ENCODE results near the gene TMEM252. TPM values are rescaled to one million over a fixed set of nuclear protein-coding genes. Genes with fewer than 3 reads are reported as not detected.

The TMEM252 gene, protein sequence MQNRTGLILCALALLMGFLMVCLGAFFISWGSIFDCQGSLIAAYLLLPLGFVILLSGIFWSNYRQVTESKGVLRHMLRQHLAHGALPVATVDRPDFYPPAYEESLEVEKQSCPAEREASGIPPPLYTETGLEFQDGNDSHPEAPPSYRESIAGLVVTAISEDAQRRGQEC
- not detected for total RNA-seq
- under 1 TPM; 0.38 to 0.55 TPM for polyA plus RNA-seq (ENCODE audit: insufficient read length in 2 of 2)
- long read RNA-seq, donor 1 = 0 reads
- long read RNA-seq, donor 2 = 0 reads
- long read RNA-seq, donor 3 = 0 reads
- long read RNA-seq, donor 4 = 0 reads

DNA sequence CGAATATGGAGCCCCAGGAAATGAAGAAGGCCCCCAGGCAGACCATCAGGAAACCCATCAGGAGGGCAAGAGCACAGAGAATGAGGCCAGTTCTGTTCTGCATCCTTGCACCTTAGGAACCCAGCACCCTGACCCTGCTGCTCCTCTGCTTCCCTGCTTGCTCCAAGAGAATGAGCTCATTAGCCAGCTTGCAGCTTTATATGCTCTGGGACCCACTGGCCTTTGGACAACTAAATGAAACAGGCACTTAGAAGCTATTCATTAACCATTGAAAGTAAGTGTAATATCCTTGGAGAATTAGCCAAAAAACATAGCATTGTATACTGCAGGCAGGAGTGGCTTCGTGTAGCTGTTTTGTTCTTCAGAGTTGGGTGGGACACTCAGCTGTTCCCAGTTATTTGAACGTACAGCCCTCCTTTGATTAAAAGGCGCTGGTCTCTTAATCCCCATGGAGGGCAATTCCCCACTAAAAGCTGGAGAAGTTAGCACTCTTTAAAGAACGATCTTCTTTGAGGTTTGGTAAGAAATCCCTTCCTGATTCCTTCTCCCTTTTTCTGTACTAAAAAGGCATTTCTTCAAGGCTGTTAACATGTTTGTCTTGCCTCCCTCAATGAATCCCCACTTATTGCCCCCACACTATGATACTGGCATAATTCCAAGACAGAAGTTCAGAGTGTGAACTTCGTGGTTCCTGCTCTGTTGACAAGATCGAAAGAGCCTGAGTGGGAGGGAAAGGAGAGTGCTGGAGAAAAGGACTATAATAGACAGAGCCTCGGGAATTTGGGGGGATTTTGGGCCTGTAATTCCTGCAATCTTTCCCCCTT, at the start of gene TMEM252:
Gene TMEM252 (minus strand): TSS at position 172 of the 824 bp plus-strand sequence. CDS start 69 bp downstream, at position 103.
- DNase-seq (ENCODE audit: low read depth in 4 of 6, low spot score in 6 of 6) = peak in 2 of 6 donors; percentile 10 to 30
- Histone ChIP-seq H3K27me3 (ENCODE audit: control insufficient read depth, insufficient read depth, low read length) (no peaks in the 10 kb centered on the region), H3K4me3 (ENCODE audit: low read depth, low read length) (no peak within 1 kb of the TSS), H3K9me3 (ENCODE audit: control insufficient read depth, insufficient read depth, low read length) (no peaks in the 10 kb centered on the region), H3K4me1 (ENCODE audit: control insufficient read depth, insufficient read depth, low read length) (peaks cover 5% of the 10 kb centered on the region), H3K36me3 (ENCODE audit: control insufficient read depth, insufficient read depth, low read length) (no peaks in the 10 kb centered on the region), H3K27ac (ENCODE audit: low read depth, low read length) (no peak within 1 kb of the TSS)
- 19% methylated on average over 3 of the region's 8 CpGs for WGBS (ENCODE audit: insufficient coverage)

DNA sequence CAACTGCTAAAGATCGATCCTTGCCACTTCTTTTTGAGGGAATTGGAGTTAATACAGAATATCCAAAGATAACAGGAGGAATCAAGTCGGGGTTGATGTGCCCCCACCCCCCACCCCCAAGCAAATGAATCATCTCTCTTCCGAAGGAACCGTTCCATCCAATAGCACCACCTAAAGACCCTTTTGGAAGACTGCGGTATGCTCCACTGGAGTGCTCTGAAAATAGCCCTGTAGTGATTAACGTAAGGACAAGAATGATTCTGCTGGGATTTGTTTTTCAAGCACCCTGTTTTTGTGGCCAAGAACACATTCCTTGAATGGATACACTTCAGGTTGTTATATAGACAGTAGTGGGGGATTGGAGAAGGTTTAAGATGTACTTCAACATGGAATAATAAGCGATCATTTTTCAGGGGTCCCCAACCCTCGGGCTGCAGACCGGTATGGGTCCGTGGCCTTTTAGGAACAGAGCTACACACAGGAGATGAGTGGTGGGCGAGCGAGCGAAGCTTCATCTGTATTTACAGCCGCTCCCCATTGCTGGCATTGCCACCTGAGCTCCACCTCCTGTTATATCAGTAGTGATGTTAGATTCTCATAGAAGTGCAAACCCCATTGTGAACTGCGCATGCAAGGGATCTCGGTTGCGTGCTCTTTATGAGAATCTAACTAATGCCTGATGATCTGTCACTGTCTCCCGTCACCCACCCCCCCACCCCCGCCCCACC, 44.5 kb upstream of the TMEM252 start:
- no peak for DNase-seq (ENCODE audit: low read depth in 4 of 6, low spot score in 6 of 6)
- Histone ChIP-seq H3K27ac (ENCODE audit: low read depth, low read length) (no peak overlapping the region), H3K4me1 (ENCODE audit: control insufficient read depth, insufficient read depth, low read length) (no peaks in the 10 kb centered on the region), H3K9me3 (ENCODE audit: control insufficient read depth, insufficient read depth, low read length) (no peaks in the 10 kb centered on the region), H3K36me3 (ENCODE audit: control insufficient read depth, insufficient read depth, low read length) (no peaks in the 10 kb centered on the region), H3K27me3 (ENCODE audit: control insufficient read depth, insufficient read depth, low read length) (no peaks in the 10 kb centered on the region), H3K4me3 (ENCODE audit: low read depth, low read length) (no peak overlapping the region)
- WGBS (ENCODE audit: insufficient coverage) = 92% methylated on average over 6 of the region's 19 CpGs

DNA sequence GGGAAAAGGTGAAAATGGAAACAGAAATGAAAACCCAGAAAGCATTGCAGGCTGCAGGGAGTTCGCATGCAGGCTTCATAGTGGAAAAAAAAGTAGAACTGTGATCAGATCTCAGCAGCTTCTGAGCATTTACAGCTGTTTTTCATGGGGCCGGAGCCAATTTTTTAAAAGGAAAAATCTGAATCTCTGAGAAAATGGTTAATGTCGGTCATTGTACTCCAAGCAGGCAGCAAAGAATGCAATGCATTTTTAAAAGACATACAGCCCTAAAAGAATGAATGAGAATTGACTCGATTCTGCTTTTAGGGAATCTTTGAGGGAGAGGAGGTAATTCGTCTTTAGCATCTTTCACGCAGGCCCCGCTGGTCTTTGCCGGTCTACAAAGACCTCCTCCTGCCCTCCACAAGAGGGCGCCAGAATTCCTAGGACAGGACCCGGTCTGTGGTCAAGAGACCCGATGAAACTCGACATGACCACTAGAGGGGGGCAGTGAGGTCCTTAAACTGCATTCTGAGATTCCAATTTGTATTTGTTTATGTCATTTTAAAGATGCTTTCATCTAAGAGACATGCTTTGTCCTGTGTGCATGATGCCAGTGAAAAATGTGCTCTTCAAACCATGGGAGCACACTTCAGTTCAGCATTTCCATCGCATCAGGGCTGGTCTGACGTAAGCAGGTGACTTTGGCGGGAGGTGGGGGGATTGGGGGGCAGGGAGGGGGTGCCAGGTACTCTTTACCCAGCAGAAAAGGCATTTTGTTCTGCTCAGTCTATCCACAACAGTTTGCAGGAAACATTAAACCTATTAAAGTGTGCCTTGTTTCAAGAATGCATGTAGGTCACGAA, 43.7 kb upstream of the TMEM252 start:
- Histone ChIP-seq H3K27me3 (ENCODE audit: control insufficient read depth, insufficient read depth, low read length) (no peaks in the 10 kb centered on the region), H3K9me3 (ENCODE audit: control insufficient read depth, insufficient read depth, low read length) (no peaks in the 10 kb centered on the region), H3K27ac (ENCODE audit: low read depth, low read length) (no peak overlapping the region), H3K36me3 (ENCODE audit: control insufficient read depth, insufficient read depth, low read length) (no peaks in the 10 kb centered on the region), H3K4me3 (ENCODE audit: low read depth, low read length) (no peak overlapping the region), H3K4me1 (ENCODE audit: control insufficient read depth, insufficient read depth, low read length) (no peaks in the 10 kb centered on the region)
- DNase-seq (ENCODE audit: low read depth in 4 of 6, low spot score in 6 of 6) = peak; percentile 62 to 97 (median 84)
- 35% methylated on average over 4 of the region's 16 CpGs for WGBS (ENCODE audit: insufficient coverage)

DNA sequence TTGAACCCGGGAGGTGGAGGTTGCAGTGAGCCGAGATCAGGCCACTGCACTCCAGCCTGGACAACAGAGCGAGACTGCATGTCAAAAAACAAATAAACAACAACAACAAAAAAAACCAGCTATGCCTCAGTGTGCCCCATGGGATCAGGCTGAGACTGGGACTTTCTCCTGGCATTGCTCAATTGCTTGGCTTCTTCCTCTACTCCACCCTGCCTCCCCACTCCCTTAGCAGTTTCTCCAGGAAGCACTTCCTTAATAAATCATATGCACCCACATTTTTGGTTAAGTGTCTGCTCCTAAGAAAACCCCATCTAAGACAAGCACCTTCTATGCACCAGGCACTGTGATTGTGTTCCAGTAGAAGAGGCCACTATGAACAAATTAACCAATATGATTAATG, 41.0 kb upstream of the TMEM252 start:
- WGBS (ENCODE audit: insufficient coverage) = 80% methylated on average over 1 of the region's 3 CpGs
- Histone ChIP-seq H3K27ac (ENCODE audit: low read depth, low read length) (no peak overlapping the region), H3K27me3 (ENCODE audit: control insufficient read depth, insufficient read depth, low read length) (no peaks in the 10 kb centered on the region), H3K4me1 (ENCODE audit: control insufficient read depth, insufficient read depth, low read length) (no peaks in the 10 kb centered on the region), H3K36me3 (ENCODE audit: control insufficient read depth, insufficient read depth, low read length) (no peaks in the 10 kb centered on the region), H3K4me3 (ENCODE audit: low read depth, low read length) (no peak overlapping the region), H3K9me3 (ENCODE audit: control insufficient read depth, insufficient read depth, low read length) (no peaks in the 10 kb centered on the region)
- no peak for DNase-seq (ENCODE audit: low read depth in 4 of 6, low spot score in 6 of 6)

DNA sequence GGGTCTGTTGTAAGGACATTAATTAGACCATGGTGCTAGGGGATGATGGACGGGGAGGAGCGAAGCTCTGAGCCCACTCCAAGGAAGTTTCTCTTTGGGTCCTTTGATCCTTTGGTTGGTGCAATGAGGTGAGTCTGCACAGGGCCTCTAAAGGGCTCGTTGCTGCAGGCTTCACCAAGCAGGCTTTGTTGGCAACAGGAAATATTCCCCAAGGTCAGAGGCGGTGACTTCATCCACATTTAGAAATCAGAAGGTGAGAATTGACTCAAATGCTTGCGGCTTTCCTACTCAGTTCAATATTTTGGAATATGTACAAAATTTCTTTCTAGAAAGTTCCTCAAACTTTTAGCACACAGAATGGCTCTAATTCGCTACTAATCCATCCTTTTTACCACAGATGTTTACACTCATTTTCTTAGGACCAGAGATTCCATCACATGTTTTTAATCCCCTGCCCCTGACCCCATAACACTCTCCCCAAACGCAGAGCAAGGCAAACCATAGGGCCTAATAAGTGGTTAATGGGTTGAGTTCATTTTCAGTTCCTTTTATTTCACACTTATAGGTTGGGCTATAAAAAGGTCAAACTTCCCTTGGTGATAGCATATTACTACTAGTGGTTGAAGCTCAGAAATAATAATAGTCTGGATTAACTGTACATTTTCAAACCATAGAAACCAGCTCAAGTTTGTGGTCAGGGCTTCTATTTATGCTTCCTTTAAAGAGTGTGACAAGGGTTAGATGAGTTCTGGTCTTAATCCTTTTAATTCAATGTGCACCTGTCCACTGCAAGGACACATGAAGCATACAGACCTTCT, 37.3 kb upstream of the TMEM252 start:
- WGBS (ENCODE audit: insufficient coverage) = 79% methylated on average over 3 of the region's 7 CpGs
- H3K4me1 ChIP-seq (ENCODE audit: control insufficient read depth, insufficient read depth, low read length) = no peaks in the 10 kb centered on the region
- DNase-seq (ENCODE audit: low read depth in 4 of 6, low spot score in 6 of 6) = no peak
- no peak overlapping the region for H3K4me3 ChIP-seq (ENCODE audit: low read depth, low read length)
- H3K27me3 ChIP-seq (ENCODE audit: control insufficient read depth, insufficient read depth, low read length) = no peaks in the 10 kb centered on the region
- H3K27ac ChIP-seq (ENCODE audit: low read depth, low read length) = no peak overlapping the region
- H3K36me3 ChIP-seq (ENCODE audit: control insufficient read depth, insufficient read depth, low read length) = no peaks in the 10 kb centered on the region
- H3K9me3 ChIP-seq (ENCODE audit: control insufficient read depth, insufficient read depth, low read length) = no peaks in the 10 kb centered on the region

DNA sequence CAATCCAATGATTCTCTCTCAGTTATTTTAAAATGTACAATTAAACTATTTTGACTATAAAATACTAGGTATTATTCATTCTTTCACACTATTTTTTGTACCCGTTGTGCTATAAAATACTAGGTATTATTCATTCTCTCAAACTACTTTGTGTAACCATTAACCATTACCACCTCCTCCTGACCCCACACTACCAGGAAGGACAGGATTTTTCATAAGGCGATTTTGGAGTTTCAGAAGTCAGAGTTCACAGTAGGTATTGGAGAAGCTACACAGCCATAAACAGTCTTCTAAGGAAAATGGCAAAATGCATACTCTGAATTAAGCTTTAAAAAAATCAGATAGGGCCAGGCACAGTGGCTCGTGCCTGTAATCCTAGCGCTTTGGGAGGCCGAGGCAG, 35.1 kb upstream of the TMEM252 start:
- 63% methylated on average over 3 of the region's 5 CpGs for WGBS (ENCODE audit: insufficient coverage)

DNA sequence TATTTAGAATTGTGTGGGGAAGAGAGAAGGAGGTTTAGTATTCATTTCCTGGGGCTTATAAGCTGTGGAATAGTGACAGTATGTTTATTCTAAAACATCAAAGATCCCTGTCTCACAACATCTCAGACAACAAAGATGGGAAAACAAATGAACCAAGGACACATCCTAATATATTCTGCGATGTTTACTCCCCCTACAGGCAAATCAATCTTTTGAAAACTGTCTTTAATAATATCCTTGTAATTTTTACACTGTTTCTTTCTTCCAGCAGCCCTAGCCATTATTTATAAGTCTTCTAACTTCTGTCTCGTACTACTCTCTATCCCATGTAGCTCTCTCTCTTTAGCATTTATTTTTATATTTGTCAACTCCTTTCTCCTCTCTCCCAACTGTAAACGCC, 33.5 kb upstream of the TMEM252 start:
- Histone ChIP-seq H3K36me3 (ENCODE audit: control insufficient read depth, insufficient read depth, low read length) (no peaks in the 10 kb centered on the region), H3K4me3 (ENCODE audit: low read depth, low read length) (no peak overlapping the region), H3K9me3 (ENCODE audit: control insufficient read depth, insufficient read depth, low read length) (no peaks in the 10 kb centered on the region), H3K27me3 (ENCODE audit: control insufficient read depth, insufficient read depth, low read length) (no peaks in the 10 kb centered on the region), H3K27ac (ENCODE audit: low read depth, low read length) (no peak overlapping the region), H3K4me1 (ENCODE audit: control insufficient read depth, insufficient read depth, low read length) (no peaks in the 10 kb centered on the region)
- no peak for DNase-seq (ENCODE audit: low read depth in 4 of 6, low spot score in 6 of 6)
- WGBS (ENCODE audit: insufficient coverage) = 79% methylated on average over 3 of the region's 3 CpGs

More for the DNA sequence above, 35.1 kb upstream of the TMEM252 start:
- DNase-seq (ENCODE audit: low read depth in 4 of 6, low spot score in 6 of 6) = no peak
- Histone ChIP-seq H3K4me1 (ENCODE audit: control insufficient read depth, insufficient read depth, low read length) (no peaks in the 10 kb centered on the region), H3K9me3 (ENCODE audit: control insufficient read depth, insufficient read depth, low read length) (no peaks in the 10 kb centered on the region), H3K36me3 (ENCODE audit: control insufficient read depth, insufficient read depth, low read length) (no peaks in the 10 kb centered on the region), H3K4me3 (ENCODE audit: low read depth, low read length) (no peak overlapping the region), H3K27ac (ENCODE audit: low read depth, low read length) (no peak overlapping the region), H3K27me3 (ENCODE audit: control insufficient read depth, insufficient read depth, low read length) (no peaks in the 10 kb centered on the region)

- H3K36me3 ChIP-seq (ENCODE audit: control insufficient read depth, insufficient read depth, low read length) = no peaks in the 10 kb centered on the region
- 67% methylated on average over 1 of the region's 3 CpGs for WGBS (ENCODE audit: insufficient coverage)
- no peak overlapping the region for H3K4me3 ChIP-seq (ENCODE audit: low read depth, low read length)
- no peaks in the 10 kb centered on the region for H3K4me1 ChIP-seq (ENCODE audit: control insufficient read depth, insufficient read depth, low read length)
- no peak overlapping the region for H3K27ac ChIP-seq (ENCODE audit: low read depth, low read length)
- DNase-seq (ENCODE audit: low read depth in 4 of 6, low spot score in 6 of 6) = no peak
- H3K9me3 ChIP-seq (ENCODE audit: control insufficient read depth, insufficient read depth, low read length) = no peaks in the 10 kb centered on the region
- H3K27me3 ChIP-seq (ENCODE audit: control insufficient read depth, insufficient read depth, low read length) = no peaks in the 10 kb centered on the region
These were observed 26.9 kb upstream of the TMEM252 start for GRCh38 chr9:68567565-68567964.
